ENCODE results near the gene FANCM. TPM values are rescaled to one million over a fixed set of nuclear protein-coding genes. Genes with fewer than 3 reads are reported as not detected.
"Not testable (repeated sequence)": the region's sequence is repeated elsewhere in the genome, so short reads cannot be mapped to it uniquely, and the experiment has no call there.

The FANCM gene
- 4.6 and 5.9 TPM in 2 replicates for total RNA-seq (2014; rRNA removed; shearing (Covaris generic))

- DNase-seq (ENCODE audit: low spot score) = peak; percentile 92
Measured at GRCh38 chr14:45135659-45136395, at the start of gene FANCM. Gene FANCM (plus strand): TSS chr14:45135930. CDS start chr14:45136032, 102 bp downstream.

GRCh38 chr14:45089813-45090212 lies 45.9 kb upstream of the FANCM start:
- no peak for DNase-seq (ENCODE audit: low spot score)

GRCh38 chr14:45091710-45092109 lies 44.0 kb upstream of the FANCM start:
- no peak for DNase-seq (ENCODE audit: low spot score)

- DNase-seq (ENCODE audit: low spot score) = no peak
Measured at GRCh38 chr14:45094275-45094674, 41.5 kb upstream of the FANCM start.

GRCh38 chr14:45095143-45095542 lies 40.6 kb upstream of the FANCM start:
- DNase-seq (ENCODE audit: low spot score) = no peak

- no peak for DNase-seq (ENCODE audit: low spot score)
Measured at GRCh38 chr14:45096218-45096617, 39.5 kb upstream of the FANCM start.

- DNase-seq (ENCODE audit: low spot score) = no peak
Measured at GRCh38 chr14:45103806-45104205, 31.9 kb upstream of the FANCM start.

GRCh38 chr14:45104561-45104960 lies 31.2 kb upstream of the FANCM start:
- no peak for DNase-seq (ENCODE audit: low spot score)

- DNase-seq (ENCODE audit: low spot score) = no peak
Measured at GRCh38 chr14:45112896-45113781, 22.6 kb upstream of the FANCM start.

- no peak for DNase-seq (ENCODE audit: low spot score)
Measured at GRCh38 chr14:45114327-45114726, 21.4 kb upstream of the FANCM start.

- DNase-seq (ENCODE audit: low spot score) = no peak
Measured at GRCh38 chr14:45118594-45118993, 17.1 kb upstream of the FANCM start.

- DNase-seq (ENCODE audit: low spot score) = no peak
Measured at GRCh38 chr14:45120096-45120495, 15.6 kb upstream of the FANCM start.

- no peak for DNase-seq (ENCODE audit: low spot score)
Measured at GRCh38 chr14:45123271-45123670, 12.5 kb upstream of the FANCM start.

GRCh38 chr14:45125754-45126153 lies 10.0 kb upstream of the FANCM start:
- DNase-seq (ENCODE audit: low spot score) = no peak

GRCh38 chr14:45128963-45129629 lies 6.6 kb upstream of the FANCM start:
- no peak for DNase-seq (ENCODE audit: low spot score)

GRCh38 chr14:45133683-45134050 lies 2.1 kb upstream of the FANCM start:
- no peak for DNase-seq (ENCODE audit: low spot score)

GRCh38 chr14:45134051-45134958 lies 1.4 kb upstream of the FANCM start, which contains the start of gene FKBP3:
Gene FKBP3 (minus strand): TSS chr14:45134481. CDS start chr14:45134456, 25 bp downstream.
- DNase-seq (ENCODE audit: low spot score) = peak; percentile 97

GRCh38 chr14:45135156-45135555 lies 574 bp upstream of the FANCM start:
- no peak for DNase-seq (ENCODE audit: low spot score)

GRCh38 chr14:45136399-45136798 lies 669 bp downstream of the FANCM start:
- no peak for DNase-seq (ENCODE audit: low spot score)

- DNase-seq (ENCODE audit: low spot score) = no peak
Measured at GRCh38 chr14:45140661-45141187, 5.0 kb downstream of the FANCM start.

- DNase-seq (ENCODE audit: low spot score) = not testable (repeated sequence)
Measured at GRCh38 chr14:45142083-45142482, 6.4 kb downstream of the FANCM start.
